SK-N-MC (cell line): ENCODE results near the gene AGAP1.

Source experiments
- EZH2 ChIP-seq: fragments of 200-600 bp; sonication (generic); IDR thresholded peaks from one replicate; pipeline ENCODE4 v1.6.1; 2017; ENCODE audit warnings: antibody characterized with exemption
- POLR2AphosphoS5 ChIP-seq: IDR thresholded peaks from 2 replicates; pipeline ENCODE4 v1.6.1; 2012; ENCODE audit warnings: mild to moderate bottlenecking, low read depth, low read length, borderline replicate concordance

GRCh38 chr2:235529621-235530020 is 35.8 kb downstream of the AGAP1 start:
- TF ChIP-seq POLR2AphosphoS5 (no peak), EZH2 (no peak)
